Hepatic stellate cell (primary cell): ENCODE data around the gene SMIM7.
A peak's percentile ranks its signal among the peaks of the same experiment; 100 is the strongest.
"Not testable (repeated sequence)": the region's sequence is repeated elsewhere in the genome, so short reads cannot be mapped to it uniquely, and the experiment has no call there.

Experiments used
- DNase-seq: peaks from one replicate; pipeline ENCODE4 v3.0.0; 2011; ENCODE audit warnings: low spot score

SMIM7 gene

DNA sequence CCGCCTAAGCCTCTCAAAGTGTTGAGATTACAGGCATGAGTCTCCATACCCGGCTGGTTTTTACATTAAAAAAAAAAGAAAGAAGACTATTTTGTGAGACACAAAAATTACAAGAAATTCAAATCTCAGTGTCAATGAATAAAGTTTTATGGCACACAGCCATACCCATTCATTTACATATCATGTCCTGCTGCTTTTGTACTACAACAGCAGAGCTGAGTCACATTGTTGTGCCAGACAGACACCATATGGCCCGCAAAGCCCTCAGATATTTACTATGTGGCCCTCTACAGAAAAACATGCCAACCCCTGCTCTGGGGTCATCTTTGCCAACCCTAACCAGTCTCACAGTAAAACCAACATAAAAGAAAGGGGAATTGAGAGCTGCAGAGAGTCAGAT lies 5.3 kb downstream of the SMIM7 start:
- no peak for DNase-seq

DNA sequence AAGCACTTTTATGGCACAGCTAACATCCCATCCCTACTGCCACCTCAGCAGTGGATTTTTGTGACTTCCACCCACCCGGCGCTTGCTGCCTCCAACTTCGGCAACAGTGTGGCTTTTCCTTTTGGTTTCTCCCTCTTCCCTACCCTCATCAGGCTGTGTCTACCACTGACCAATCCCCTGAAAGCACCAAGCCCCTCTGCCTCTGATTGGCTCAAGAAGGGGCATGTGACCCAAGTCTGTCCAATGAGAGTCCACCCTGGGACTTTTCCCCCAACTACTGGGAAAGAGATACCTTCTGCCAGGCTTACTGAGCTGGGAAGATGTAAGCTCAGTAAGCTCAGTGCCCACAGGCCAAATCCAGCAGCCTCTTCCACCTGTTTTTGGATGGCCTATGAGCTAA lies 5.8 kb downstream of the SMIM7 start:
- peak; percentile 41 for DNase-seq

DNA sequence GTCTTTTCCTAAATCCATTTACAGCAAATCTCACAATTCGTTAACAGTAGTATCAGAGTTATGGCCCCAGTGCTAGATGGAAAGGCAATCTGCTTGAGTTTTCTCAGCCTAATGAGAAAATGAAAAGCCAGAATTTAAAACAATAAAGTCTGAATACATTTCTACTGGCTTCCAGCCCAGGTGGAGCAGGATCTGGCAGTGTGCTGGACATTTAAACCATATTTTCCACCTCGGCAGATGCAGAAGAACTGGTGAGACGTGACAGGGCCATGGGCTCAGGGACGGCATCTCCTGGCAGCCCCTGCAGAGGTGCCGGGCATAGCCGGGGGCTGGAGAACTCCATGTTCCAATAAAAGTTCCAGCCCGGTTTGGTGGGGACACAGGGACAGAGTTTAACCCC lies 7.1 kb downstream of the SMIM7 start:
- no peak for DNase-seq

GRCh38 chr19:16651421-16652188 lies 8.3 kb downstream of the SMIM7 start:
- DNase-seq = not testable (repeated sequence)

GRCh38 chr19:16650821-16651220 lies 9.1 kb downstream of the SMIM7 start:
- DNase-seq = no peak

- no peak for DNase-seq
Observed at GRCh38 chr19:16649734-16650133, 10.2 kb downstream of the SMIM7 start.

DNA sequence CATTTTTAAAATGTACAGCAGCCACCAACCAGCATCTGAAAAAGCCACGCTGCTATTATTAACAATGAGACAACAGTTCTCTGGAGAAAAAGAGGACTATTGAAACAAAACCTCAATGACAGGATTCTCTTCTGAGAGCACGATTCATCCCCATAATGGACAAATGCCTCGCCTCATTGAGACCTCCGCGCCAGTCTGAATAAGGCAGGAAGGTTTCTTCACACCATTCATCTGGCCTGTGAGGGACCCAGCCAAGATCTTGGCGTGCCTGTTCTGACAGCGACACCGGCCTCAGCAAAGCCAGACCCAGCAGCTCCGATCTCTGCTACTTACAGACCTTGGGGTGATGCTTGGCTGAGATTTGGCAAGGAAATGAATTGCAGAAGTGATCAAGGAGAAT lies 14.8 kb downstream of the SMIM7 start:
- no peak for DNase-seq

GRCh38 chr19:16641695-16642094 lies 18.2 kb downstream of the SMIM7 start:
- no peak for DNase-seq

DNA sequence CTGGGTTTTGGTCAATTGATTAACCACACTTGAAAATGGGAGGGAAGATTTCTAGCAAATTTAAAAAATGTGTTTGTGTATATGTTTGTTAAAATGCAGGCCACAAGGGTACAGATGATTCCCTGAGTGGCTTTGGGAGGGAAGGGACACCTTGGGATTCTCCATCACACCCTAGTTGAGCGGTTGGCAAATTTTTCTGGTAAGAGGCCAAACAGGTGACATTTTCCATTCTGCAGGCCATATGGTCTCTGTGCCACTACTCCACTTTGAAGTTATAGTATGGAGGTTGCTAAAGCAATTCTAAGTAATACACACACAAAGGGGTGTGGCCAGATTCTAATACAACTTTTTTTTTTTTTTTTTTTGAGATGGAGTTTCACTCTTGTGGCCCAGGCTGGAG lies 19.0 kb downstream of the SMIM7 start:
- no peak for DNase-seq

DNA sequence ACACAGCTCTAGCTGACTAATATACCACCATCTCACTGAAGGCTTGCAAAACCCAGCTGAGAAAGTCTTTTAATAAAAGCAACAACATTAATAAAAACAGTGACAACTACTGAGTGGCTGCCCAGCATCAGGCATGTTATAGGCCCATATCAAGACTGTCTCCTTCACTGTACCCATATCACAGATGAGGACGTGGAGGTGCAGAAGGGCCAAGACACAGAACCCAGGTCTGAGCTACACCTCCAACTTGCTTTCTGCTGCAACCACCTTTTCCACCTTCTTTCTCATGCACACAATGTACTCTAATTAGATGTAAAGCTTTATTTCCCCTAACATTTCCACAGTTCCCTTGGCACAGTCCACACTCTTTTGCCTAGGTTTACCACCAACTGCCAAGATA lies 21.3 kb downstream of the SMIM7 start:
- DNase-seq = no peak

GRCh38 chr19:16637535-16637934 lies 22.4 kb downstream of the SMIM7 start:
- DNase-seq = no peak

- no peak for DNase-seq
Observed at GRCh38 chr19:16631465-16631864, 28.5 kb downstream of the SMIM7 start.

- no peak for DNase-seq
Observed at GRCh38 chr19:16628984-16629691, 30.8 kb downstream of the SMIM7 start.

DNA sequence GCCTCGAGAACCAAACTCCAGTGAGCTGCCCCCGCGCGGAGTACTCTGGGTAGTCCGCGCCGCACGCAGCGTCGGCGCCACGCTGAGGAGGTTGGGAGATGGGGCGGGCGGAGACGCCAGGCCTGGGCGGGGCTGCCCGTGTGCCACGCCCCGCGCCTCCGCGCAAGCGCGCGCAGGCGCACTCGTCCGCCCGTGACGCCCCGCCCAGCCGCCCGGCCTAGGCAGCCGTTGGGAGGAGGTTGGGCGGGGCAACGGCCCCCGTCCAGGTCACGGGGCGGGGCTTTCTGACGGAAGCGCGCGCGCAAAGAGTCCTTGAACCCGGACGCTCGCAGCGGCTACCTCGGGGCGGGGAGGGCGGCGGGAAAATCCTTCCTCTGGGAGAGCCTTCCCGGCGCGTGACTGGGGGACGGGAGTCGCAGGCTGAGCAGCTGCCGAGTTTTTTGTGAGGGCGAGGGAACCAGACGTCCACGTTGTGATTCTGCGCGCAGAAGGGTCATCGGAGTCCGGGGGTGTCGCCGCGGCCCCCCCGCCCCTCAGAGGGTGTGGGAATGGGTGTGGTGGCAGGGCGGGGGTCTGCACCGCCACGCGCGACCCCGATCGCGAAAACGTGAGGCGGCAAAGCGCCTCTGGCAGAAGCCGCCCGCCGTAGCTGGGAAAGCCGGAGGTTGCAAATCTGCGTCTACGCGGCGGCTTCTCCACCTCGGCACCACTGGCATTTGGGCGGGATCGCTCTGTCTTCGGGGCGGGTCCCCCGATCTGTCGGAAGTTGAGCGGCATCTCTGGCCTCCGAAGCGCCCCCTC lies 31.6 kb downstream of the SMIM7 start, which contains the start of gene MED26:
TSS of gene MED26 (minus strand) at position 22 of the 801 bp plus-strand sequence. CDS start 261 bp downstream, outside the sequence.
- DNase-seq = peak; percentile 98

DNA sequence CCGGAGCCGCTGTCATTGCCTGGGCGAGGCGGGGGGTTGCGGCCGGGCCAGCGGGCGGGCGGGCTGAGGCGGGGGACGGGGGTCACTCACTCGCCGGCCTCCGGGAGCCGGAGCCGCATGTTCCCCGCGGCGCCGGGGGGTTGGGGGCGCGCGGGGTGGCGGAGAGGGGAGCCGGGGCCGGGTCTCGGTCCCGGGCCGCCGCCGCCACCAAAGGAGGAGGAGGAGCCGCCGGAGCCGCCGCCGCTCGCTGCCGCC lies 32.1 kb downstream of the SMIM7 start:
- no peak for DNase-seq

DNA sequence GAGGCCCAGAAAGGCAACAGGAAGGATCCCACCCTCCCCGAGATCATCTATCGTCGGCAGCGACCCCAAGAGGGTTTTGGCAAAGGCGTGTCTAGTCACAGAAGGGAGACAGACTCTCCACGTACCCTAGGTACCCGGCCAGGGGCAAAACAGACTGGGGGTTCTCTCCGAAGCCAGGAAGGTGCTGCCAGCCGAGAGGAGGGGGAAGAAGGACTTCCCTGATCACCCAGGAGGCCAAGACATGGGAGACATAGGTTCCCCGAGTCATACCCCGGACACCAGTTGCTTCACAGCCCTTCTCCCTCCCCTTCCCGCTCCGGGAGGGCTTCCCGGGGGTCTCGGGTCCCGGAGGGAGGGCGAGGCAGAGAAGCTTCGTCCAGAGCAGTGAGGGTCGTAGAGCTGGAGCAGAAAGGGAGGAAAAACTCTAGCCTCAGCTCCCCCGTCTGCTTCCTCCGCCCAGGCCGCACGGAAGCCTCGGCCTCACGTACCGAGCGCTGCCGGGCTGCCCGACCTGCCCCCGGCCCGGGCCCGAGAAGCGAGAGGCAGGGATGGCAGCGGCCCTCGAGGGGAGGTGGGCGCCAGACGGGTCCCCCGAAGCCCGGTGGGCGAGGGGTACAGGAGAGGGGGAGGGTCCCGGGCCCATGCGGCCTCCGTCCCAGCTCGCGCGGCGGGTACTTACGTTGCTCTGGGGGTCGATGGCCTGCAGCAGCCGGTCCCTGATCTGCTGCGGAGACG lies 32.6 kb downstream of the SMIM7 start:
- peak; percentile 33 for DNase-seq

DNA sequence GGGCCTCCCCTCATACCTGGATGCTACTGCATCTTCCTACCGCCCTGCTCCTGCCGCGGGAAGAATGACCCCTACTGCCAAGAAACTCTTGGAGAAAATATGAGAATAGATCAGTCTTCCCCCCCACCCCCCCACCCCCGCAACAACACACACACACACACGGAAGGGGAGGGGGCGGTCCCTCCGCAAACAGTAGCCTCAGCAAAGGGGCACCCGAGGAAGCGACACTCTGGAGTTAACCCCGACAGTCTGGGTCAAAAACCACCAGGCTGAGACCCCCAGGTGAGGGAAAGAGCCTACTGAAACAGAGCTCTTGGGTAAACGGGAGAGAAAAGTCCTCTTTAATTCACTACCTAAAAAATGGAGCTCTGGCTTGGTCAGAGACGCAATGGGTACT lies 33.1 kb downstream of the SMIM7 start:
- DNase-seq = no peak

DNA sequence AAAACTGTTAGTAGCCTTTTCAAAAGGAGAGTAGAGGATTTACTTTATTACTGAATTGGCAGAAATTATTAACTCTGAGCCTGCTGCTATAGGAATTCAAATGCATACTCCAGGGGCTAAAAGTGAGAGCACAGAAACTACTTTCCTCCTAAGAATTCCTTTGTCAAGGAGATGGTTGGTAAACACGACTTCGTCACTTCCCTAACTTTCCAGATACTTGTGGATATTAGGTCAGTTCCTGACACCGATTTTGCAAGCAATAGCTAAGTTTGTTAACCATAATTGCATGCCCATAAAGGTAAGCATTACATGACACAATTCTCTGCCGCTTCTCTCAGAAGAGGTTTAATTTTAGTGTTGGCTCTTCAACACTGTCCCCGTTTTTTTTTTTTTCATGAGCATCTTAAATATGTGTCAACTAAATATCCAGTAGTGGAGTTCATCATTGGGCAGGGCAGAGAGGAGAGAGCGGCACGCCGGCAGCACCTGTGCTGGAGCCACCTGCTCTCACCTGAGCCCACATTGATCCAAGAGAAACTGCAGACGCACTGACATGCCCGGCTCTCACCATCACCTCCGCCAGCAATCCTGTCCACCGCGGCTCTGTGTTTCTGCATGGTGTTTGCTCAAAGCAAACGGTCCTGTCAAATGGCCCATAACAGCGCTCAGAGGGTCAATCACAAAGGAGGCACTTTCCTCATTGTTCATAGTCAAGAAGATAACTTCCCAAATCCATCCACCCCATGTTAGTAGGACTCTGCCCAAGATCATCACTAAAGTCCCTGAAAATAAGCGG lies 34.6 kb downstream of the SMIM7 start:
- DNase-seq = no peak

- DNase-seq = no peak
Observed at GRCh38 chr19:16624236-16624635, 35.7 kb downstream of the SMIM7 start.

DNA sequence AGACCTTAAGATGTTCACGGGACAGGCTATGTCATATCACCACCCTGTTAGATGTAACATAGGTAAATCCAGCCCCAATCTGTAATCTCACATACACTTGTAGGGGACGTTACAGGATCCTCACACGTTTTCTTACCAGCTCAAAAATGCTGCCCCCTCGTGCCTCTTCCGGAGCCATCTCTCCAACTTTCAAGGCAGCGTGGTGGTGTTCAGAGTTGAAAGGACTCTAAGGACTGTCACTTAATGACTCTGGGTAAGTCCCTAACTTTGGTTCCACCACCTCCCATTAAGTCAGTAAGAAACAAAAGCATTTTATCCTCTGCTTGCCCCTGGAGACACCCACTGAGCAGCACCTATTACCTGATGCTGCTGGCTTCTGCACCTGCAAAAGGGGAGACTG lies 36.4 kb downstream of the SMIM7 start:
- no peak for DNase-seq

- no peak for DNase-seq
Observed at GRCh38 chr19:16623066-16623465, 36.9 kb downstream of the SMIM7 start.
